Prostate gland (tissue), 2 donors: ENCODE measurements around the gene HMGCS1.

Experiments
- POLR2A ChIP-seq: fragments of 450-650 bp; IDR thresholded peaks from one replicate; pipeline ENCODE4 v1.6.1; 2016; ENCODE audit warnings: antibody characterized with exemption, mild to moderate bottlenecking
- POLR2AphosphoS5 ChIP-seq: sonication (generic); formaldehyde crosslinking; IDR thresholded peaks from one replicate; pipeline ENCODE4 v1.6.1; 2017; ENCODE audit warnings: antibody characterized with exemption
- TF ChIP-seq, protein P1 (sequence below), 4 experiments: fragments of 200-600 bp in 2 of 4; fragments of 450-650 bp in 2 of 4; sonication (generic) in 2 of 4; IDR thresholded peaks; 1 replicate in 3 of 4; 2 replicates in 1 of 4; pipeline ENCODE4 v1.5.1; 2016 to 2019; ENCODE audit warnings: antibody characterized with exemption in 4 of 4, mild to moderate bottlenecking in 2 of 4, moderate library complexity in 2 of 4

DNA sequence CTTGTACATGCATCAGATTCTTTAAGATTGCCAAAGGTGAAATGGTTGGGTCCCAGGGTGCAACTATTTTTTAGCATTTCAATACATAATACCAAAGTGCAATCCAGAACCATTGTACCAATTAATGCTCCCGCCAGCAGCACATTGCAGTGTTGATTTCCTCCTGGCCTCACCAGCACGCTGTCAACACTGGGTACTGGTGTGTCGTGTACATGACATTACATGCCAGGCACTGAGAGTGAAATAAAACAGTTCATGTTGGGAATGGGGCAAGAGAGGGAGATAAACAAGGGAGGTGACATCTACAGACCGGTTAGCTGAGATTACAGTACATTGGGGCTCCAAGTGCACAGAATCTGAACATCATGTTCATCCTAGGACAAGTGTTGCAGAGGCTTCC lies 37.8 kb downstream of the HMGCS1 start:
- no peak for TF ChIP-seq POLR2A
- no peak for TF ChIP-seq POLR2AphosphoS5
- TF ChIP-seq, protein P1, sequence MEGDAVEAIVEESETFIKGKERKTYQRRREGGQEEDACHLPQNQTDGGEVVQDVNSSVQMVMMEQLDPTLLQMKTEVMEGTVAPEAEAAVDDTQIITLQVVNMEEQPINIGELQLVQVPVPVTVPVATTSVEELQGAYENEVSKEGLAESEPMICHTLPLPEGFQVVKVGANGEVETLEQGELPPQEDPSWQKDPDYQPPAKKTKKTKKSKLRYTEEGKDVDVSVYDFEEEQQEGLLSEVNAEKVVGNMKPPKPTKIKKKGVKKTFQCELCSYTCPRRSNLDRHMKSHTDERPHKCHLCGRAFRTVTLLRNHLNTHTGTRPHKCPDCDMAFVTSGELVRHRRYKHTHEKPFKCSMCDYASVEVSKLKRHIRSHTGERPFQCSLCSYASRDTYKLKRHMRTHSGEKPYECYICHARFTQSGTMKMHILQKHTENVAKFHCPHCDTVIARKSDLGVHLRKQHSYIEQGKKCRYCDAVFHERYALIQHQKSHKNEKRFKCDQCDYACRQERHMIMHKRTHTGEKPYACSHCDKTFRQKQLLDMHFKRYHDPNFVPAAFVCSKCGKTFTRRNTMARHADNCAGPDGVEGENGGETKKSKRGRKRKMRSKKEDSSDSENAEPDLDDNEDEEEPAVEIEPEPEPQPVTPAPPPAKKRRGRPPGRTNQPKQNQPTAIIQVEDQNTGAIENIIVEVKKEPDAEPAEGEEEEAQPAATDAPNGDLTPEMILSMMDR (IDR thresholded peaks at IDR 0.05) = no peak
